ENCODE data around the gene CENPC.
"Not testable (repeated sequence)": the region's sequence is repeated elsewhere in the genome, so short reads cannot be mapped to it uniquely, and the experiment has no call there.

Gene CENPC

GRCh38 chr4:67459164-67459563 is 86.1 kb downstream of the CENPC start:
- no peaks in the 10 kb centered on the region for H4K20me1 ChIP-seq
- H3K4me2 ChIP-seq = no peak overlapping the region
- no peaks in the 10 kb centered on the region for H3K4me1 ChIP-seq
- no peak overlapping the region for H3K27ac ChIP-seq
- no peaks in the 10 kb centered on the region for H3K27me3 ChIP-seq
- no peak for TF ChIP-seq Cebpa-rat (IDR thresholded peaks at IDR 0.05)
- H3K9ac ChIP-seq = no peak overlapping the region
- H3K9me3 ChIP-seq = no peaks in the 10 kb centered on the region
- H3K36me3 ChIP-seq = peaks cover 31% of the 10 kb centered on the region
- H3K4me3 ChIP-seq = no peak overlapping the region

GRCh38 chr4:67456577-67457196 is 88.6 kb downstream of the CENPC start:
- H3K36me3 ChIP-seq = peaks cover 40% of the 10 kb centered on the region
- H3K4me2 ChIP-seq = no peak overlapping the region

GRCh38 chr4:67452846-67453205 is 92.5 kb downstream of the CENPC start:
- peaks cover 33% of the 10 kb centered on the region for H3K36me3 ChIP-seq
- H4K20me1 ChIP-seq, H3K4me1 ChIP-seq, H3K9ac ChIP-seq, H3K27me3 ChIP-seq, H3K27ac ChIP-seq, H3K4me3 ChIP-seq, H3K4me2 ChIP-seq, H3K9me3 ChIP-seq: not testable (repeated sequence)

More at GRCh38 chr4:67456577-67457196, 88.6 kb downstream of the CENPC start:
- Histone ChIP-seq H3K9me3 (no peaks in the 10 kb centered on the region), H4K20me1 (no peaks in the 10 kb centered on the region), H3K4me1 (no peaks in the 10 kb centered on the region), H3K27me3 (no peaks in the 10 kb centered on the region), H3K27ac (no peak overlapping the region), H3K4me3 (no peak overlapping the region), H3K9ac (no peak overlapping the region)
- TF ChIP-seq Cebpa-rat (IDR thresholded peaks at IDR 0.05) = no peak

- TF ChIP-seq Cebpa-rat (IDR thresholded peaks at IDR 0.05) = no peak
- H3K27me3 ChIP-seq = no peaks in the 10 kb centered on the region
These were observed 93.0 kb downstream of the CENPC start for GRCh38 chr4:67452100-67452845.

GRCh38 chr4:67451464-67451863 is 93.8 kb downstream of the CENPC start:
- H3K4me2 ChIP-seq = no peak overlapping the region
- H3K27ac ChIP-seq = no peak overlapping the region
- H3K36me3 ChIP-seq = peaks cover 24% of the 10 kb centered on the region
- no peaks in the 10 kb centered on the region for H3K27me3 ChIP-seq
- no peak overlapping the region for H3K4me3 ChIP-seq
- TF ChIP-seq Cebpa-rat (IDR thresholded peaks at IDR 0.05) = no peak
- no peaks in the 10 kb centered on the region for H4K20me1 ChIP-seq
- H3K9me3 ChIP-seq = peaks cover 6% of the 10 kb centered on the region; the same call in 1 of the 2 replicates
- H3K9ac ChIP-seq = no peak overlapping the region
- H3K4me1 ChIP-seq = no peaks in the 10 kb centered on the region

More at GRCh38 chr4:67452100-67452845, 93.0 kb downstream of the CENPC start:
- peaks cover 6% of the 10 kb centered on the region; the same call in 1 of the 2 replicates for H3K9me3 ChIP-seq
- H3K4me1 ChIP-seq = no peaks in the 10 kb centered on the region
- H3K4me2 ChIP-seq = no peak overlapping the region
- H3K27ac ChIP-seq = no peak overlapping the region
- no peaks in the 10 kb centered on the region for H4K20me1 ChIP-seq
- no peak overlapping the region for H3K9ac ChIP-seq
- H3K4me3 ChIP-seq = no peak overlapping the region
- peaks cover 30% of the 10 kb centered on the region for H3K36me3 ChIP-seq

- no peak overlapping the region for H3K27ac ChIP-seq
- no peak for TF ChIP-seq Cebpa-rat (IDR thresholded peaks at IDR 0.05)
- H3K9me3 ChIP-seq = peaks cover 10% of the 10 kb centered on the region
- H3K4me2 ChIP-seq = no peak overlapping the region
- no peak overlapping the region for H3K4me3 ChIP-seq
- H3K36me3 ChIP-seq = peaks cover 9% of the 10 kb centered on the region
- H3K27me3 ChIP-seq = no peaks in the 10 kb centered on the region
- no peaks in the 10 kb centered on the region for H4K20me1 ChIP-seq
- no peak overlapping the region for H3K9ac ChIP-seq
- no peaks in the 10 kb centered on the region for H3K4me1 ChIP-seq
These were observed 96.7 kb downstream of the CENPC start for GRCh38 chr4:67448621-67449020.

GRCh38 chr4:67447873-67448272 is 97.4 kb downstream of the CENPC start:
- H3K9me3 ChIP-seq = peaks cover 10% of the 10 kb centered on the region
- H3K36me3 ChIP-seq = peaks cover 8% of the 10 kb centered on the region; the same call in 1 of the 2 replicates
- no peaks in the 10 kb centered on the region for H4K20me1 ChIP-seq
- TF ChIP-seq Cebpa-rat (IDR thresholded peaks at IDR 0.05) = no peak
- H3K4me3 ChIP-seq = no peak overlapping the region
- no peak overlapping the region for H3K9ac ChIP-seq
- H3K27ac ChIP-seq = no peak overlapping the region
- H3K4me2 ChIP-seq = no peak overlapping the region
- no peaks in the 10 kb centered on the region for H3K4me1 ChIP-seq
- no peaks in the 10 kb centered on the region for H3K27me3 ChIP-seq

GRCh38 chr4:67446811-67447210 is 98.5 kb downstream of the CENPC start:
- H3K4me1 ChIP-seq = no peaks in the 10 kb centered on the region
- no peaks in the 10 kb centered on the region for H4K20me1 ChIP-seq
- H3K9me3 ChIP-seq = peaks cover 13% of the 10 kb centered on the region
- H3K27ac ChIP-seq = no peak overlapping the region
- peaks cover 8% of the 10 kb centered on the region; the same call in 1 of the 2 replicates for H3K36me3 ChIP-seq
- no peak overlapping the region for H3K4me3 ChIP-seq
- no peaks in the 10 kb centered on the region for H3K27me3 ChIP-seq
- no peak overlapping the region for H3K9ac ChIP-seq
- no peak overlapping the region for H3K4me2 ChIP-seq
- TF ChIP-seq Cebpa-rat (IDR thresholded peaks at IDR 0.05) = no peak

- H3K27me3 ChIP-seq, H3K36me3 ChIP-seq, H3K9ac ChIP-seq, H3K27ac ChIP-seq, H3K4me2 ChIP-seq, H3K4me3 ChIP-seq, H4K20me1 ChIP-seq, H3K4me1 ChIP-seq: not testable (repeated sequence)
- H3K9me3 ChIP-seq = peaks cover 22% of the 10 kb centered on the region
These were observed 99.4 kb downstream of the CENPC start for GRCh38 chr4:67445881-67446280.

GRCh38 chr4:67438975-67439374 is 106.3 kb downstream of the CENPC start:
- Histone ChIP-seq H3K4me1 (no peaks in the 10 kb centered on the region), H3K9me3 (peaks cover 12% of the 10 kb centered on the region; the same call in 1 of the 2 replicates), H3K4me2 (no peak overlapping the region), H3K27ac (no peak overlapping the region), H4K20me1 (no peaks in the 10 kb centered on the region), H3K9ac (no peak overlapping the region), H3K36me3 (peaks cover 4% of the 10 kb centered on the region; the same call in 1 of the 2 replicates), H3K27me3 (no peaks in the 10 kb centered on the region), H3K4me3 (no peak overlapping the region)
- no peak for TF ChIP-seq Cebpa-rat (IDR thresholded peaks at IDR 0.05)

All from BLaER1 (cell line).